IMR-90 (cell line): Measurements from ENCODE around the gene SERPINI1.

Experiments used
- FOS ChIP-seq: fragments of 150-350 bp; IDR thresholded peaks from 2 replicates; pipeline ENCODE4 v1.6.1; 2016; ENCODE audit warnings: low read depth, low read length
- POLR2A ChIP-seq: IDR thresholded peaks from 2 replicates; pipeline ENCODE4 v1.6.1; 2012; ENCODE audit warnings: mild to moderate bottlenecking, low read depth, low read length
- RCOR1 ChIP-seq: IDR thresholded peaks from 2 replicates; pipeline ENCODE4 v1.6.1; 2012; ENCODE audit warnings: mild to moderate bottlenecking, low read length, improper control_type of control experiment; ENCODE audit not compliant: insufficient replicate concordance
- TF ChIP-seq, protein P1 (sequence below): conservative IDR thresholded peaks from 2 replicates; pipeline ENCODE4 v1.5.1; 2012; ENCODE audit warnings: mild to moderate bottlenecking, low read depth, low read length, improper control_type of control experiment
- TF ChIP-seq, protein P2 (sequence below): fragments of 150-350 bp; IDR thresholded peaks from 2 replicates; pipeline ENCODE4 v1.6.1; 2017; ENCODE audit warnings: mild to moderate bottlenecking, antibody characterized with exemption, low read length, low read depth

DNA sequence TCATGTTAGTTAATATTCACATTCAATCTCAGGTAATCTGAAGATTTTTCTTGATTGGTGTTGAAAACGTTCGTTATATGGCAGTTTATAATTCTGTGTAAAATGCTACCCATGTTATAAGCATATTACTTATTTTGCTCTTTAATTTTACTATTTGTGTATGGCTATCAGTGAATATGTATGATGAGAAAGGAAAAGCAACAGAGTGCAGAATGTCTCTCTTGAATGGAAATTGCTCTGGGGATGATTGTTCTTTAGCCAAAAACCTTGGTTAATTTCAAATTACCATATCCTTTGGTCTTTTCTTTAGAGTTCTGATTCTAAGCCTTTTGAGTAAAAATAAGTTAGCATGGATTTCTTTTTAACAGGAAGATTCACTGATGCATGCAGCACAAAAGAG, 2.5 kb downstream of the SERPINI1 start:
- TF ChIP-seq, protein P1, sequence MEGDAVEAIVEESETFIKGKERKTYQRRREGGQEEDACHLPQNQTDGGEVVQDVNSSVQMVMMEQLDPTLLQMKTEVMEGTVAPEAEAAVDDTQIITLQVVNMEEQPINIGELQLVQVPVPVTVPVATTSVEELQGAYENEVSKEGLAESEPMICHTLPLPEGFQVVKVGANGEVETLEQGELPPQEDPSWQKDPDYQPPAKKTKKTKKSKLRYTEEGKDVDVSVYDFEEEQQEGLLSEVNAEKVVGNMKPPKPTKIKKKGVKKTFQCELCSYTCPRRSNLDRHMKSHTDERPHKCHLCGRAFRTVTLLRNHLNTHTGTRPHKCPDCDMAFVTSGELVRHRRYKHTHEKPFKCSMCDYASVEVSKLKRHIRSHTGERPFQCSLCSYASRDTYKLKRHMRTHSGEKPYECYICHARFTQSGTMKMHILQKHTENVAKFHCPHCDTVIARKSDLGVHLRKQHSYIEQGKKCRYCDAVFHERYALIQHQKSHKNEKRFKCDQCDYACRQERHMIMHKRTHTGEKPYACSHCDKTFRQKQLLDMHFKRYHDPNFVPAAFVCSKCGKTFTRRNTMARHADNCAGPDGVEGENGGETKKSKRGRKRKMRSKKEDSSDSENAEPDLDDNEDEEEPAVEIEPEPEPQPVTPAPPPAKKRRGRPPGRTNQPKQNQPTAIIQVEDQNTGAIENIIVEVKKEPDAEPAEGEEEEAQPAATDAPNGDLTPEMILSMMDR, result no peak
- TF ChIP-seq FOS (no peak), RCOR1 (no peak), POLR2A (no peak)
- TF ChIP-seq, protein P2, sequence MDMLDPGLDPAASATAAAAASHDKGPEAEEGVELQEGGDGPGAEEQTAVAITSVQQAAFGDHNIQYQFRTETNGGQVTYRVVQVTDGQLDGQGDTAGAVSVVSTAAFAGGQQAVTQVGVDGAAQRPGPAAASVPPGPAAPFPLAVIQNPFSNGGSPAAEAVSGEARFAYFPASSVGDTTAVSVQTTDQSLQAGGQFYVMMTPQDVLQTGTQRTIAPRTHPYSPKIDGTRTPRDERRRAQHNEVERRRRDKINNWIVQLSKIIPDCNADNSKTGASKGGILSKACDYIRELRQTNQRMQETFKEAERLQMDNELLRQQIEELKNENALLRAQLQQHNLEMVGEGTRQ, result no peak
